ENCODE measurements around the gene DIP2B.

- TF ChIP-seq EZH2phosphoT487 (conservative IDR thresholded peaks at IDR 0.05; ENCODE audit: low read length) (no peak), CTCF (IDR thresholded peaks at IDR 0.05; ENCODE audit: insufficient read depth, low read length, poor library complexity, severe bottlenecking) (no peak)
Observed at GRCh38 chr12:50659690-50660424, 155.1 kb downstream of the DIP2B start.

All from SU-DHL-6 (cell line).